ENCODE data around the gene CADPS. TPM values are rescaled to one million over a fixed set of nuclear protein-coding genes. Genes with fewer than 3 reads are reported as not detected.
"Not testable (repeated sequence)": the region's sequence is repeated elsewhere in the genome, so short reads cannot be mapped to it uniquely, and the experiment has no call there.

The CADPS gene
- total RNA-seq, 1 donor from 2014 or later: not detected

GRCh38 chr3:62602129-62602770, 273.0 kb downstream of the CADPS start:
- Mint-ChIP-seq H3K4me3 (no peak overlapping the region), H3K27me3 (no peaks in the 10 kb centered on the region), H3K36me3 (ENCODE audit: low read depth) (no peaks in the 10 kb centered on the region), H3K9me3 (no peaks in the 10 kb centered on the region), H3K27ac (no peak overlapping the region), H3K4me1 (no peaks in the 10 kb centered on the region)
- intact Hi-C loops (cut with micrococcal nuclease): no loop called here
- DNase-seq: no peak

DNA sequence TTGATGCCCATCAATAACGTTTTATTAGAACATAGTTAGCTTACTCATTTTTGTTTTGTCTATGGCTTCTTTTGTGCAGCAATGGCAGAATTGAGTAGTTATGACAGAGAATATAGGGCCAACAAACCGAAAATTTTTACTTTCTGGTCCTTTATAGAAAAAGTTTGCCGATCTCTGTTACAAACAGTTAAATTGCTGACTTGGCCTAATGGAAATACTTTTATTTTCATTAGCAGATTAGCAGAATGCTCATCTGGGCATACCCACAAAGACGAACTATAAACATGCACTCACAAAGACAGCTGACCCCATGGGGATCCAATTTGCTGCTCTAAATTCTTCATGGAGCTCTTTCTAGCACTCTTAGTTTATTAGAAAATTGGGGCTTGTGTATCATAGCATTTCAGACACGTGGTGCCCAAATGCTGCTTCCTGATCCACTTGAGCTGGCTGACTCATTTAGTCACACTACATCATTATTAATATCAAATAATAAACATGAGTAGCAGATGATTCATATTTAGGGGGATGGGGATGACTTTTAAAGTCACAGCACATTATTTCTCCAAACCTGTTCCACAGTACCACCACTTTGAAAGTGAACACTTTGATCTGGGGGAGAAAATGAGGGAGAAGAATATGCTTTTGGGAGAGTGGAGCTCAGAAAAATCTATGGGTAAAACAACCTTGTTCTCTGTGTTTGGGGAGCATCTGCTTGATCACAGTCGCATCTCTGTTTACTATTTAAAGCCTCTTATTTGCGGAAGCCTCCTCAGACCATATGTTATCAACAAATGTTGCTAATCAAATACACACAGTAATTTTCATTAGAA, 273.8 kb downstream of the CADPS start:
- Mint-ChIP-seq H3K9me3 (no peaks in the 10 kb centered on the region), H3K27me3 (no peaks in the 10 kb centered on the region), H3K27ac (no peak overlapping the region)

GRCh38 chr3:62600033-62600432, 275.2 kb downstream of the CADPS start:
- Mint-ChIP-seq H3K27ac (no peak overlapping the region), H3K4me3 (no peak overlapping the region), H3K4me1 (no peaks in the 10 kb centered on the region), H3K36me3 (ENCODE audit: low read depth) (no peaks in the 10 kb centered on the region), H3K27me3 (no peaks in the 10 kb centered on the region), H3K9me3 (no peaks in the 10 kb centered on the region)
- intact Hi-C loops (cut with micrococcal nuclease): no loop called here
- DNase-seq: no peak

More for the DNA sequence above, 273.8 kb downstream of the CADPS start:
- Mint-ChIP-seq H3K4me3 (no peak overlapping the region), H3K36me3 (ENCODE audit: low read depth) (no peaks in the 10 kb centered on the region), H3K4me1 (no peaks in the 10 kb centered on the region)
- intact Hi-C loops (cut with micrococcal nuclease): no loop called here
- no peak for DNase-seq

DNA sequence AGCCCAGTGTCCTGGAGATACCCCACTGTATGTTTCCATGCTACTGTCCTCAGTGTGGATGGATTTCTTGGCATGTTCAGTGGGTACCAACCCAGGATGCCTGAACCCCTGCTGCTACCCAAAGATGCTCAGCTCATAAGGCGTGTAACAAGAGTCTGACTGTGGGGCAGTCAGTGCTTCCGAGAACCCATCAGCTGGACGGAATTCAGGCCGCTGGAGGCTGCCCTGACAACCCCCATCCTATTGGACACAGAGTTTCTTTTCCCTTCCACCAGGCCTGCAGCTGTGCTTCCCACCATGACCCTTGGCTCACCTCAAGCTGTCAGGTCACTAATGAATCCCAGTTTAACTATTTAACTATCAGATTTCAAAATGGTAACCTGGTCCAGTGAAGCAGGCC, 277.7 kb downstream of the CADPS start:
- intact Hi-C loops (cut with micrococcal nuclease): no loop called here
- H3K9me3 Mint-ChIP-seq: no peaks in the 10 kb centered on the region
- no peaks in the 10 kb centered on the region for H3K27me3 Mint-ChIP-seq
- H3K36me3 Mint-ChIP-seq (ENCODE audit: low read depth): no peaks in the 10 kb centered on the region
- no peak overlapping the region for H3K4me3 Mint-ChIP-seq
- no peak overlapping the region for H3K27ac Mint-ChIP-seq
- DNase-seq: no peak
- H3K4me1 Mint-ChIP-seq: no peaks in the 10 kb centered on the region

DNA sequence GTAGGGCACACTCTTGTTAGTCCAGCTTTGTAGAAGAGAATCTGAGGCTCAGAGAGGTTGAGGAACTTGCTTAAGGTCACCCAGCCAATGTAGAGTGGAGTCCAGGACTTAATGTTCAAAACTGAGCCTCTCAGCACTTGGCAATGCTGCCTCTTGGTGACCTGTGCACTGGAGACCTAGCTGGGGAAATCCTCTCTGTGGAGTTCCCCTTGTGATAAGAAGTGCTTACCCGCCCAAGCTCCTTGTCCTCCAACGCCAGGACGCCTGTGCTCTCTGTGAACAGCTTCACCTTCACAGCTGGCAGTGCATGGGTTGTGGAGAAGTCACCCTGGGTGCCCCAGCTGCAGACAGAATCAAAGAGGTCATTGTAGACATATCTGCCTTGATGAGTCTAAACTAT, 282.8 kb downstream of the CADPS start:
- H3K36me3 Mint-ChIP-seq (ENCODE audit: low read depth): no peaks in the 10 kb centered on the region
- intact Hi-C loops (cut with micrococcal nuclease): no loop called here
- H3K4me1 Mint-ChIP-seq: no peaks in the 10 kb centered on the region
- no peak overlapping the region for H3K27ac Mint-ChIP-seq
- H3K27me3 Mint-ChIP-seq: no peaks in the 10 kb centered on the region
- DNase-seq: no peak
- no peaks in the 10 kb centered on the region for H3K9me3 Mint-ChIP-seq
- no peak overlapping the region for H3K4me3 Mint-ChIP-seq

DNA sequence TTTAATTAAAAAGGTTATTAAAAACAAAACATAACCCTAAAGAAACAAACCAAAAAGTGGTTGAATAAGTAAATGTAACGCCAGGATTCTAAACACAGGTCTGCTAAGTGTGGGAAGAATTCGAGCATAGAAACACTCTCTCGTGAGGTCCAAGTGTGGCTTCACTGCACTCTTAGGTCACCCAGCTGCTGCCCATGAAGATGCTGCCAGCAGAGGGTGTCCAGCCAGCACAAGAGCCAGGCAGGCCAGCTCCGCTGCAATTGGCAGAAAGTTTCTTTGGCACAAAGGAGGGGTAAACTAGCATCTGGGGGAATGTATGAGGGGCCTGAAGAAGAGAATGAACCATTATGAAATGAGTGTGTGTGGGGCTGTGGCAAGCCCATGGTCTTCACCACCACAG, 286.1 kb downstream of the CADPS start:
- no peaks in the 10 kb centered on the region for H3K4me1 Mint-ChIP-seq

GRCh38 chr3:62587579-62588031, 287.6 kb downstream of the CADPS start:
- no peak for DNase-seq
- no peaks in the 10 kb centered on the region for H3K36me3 Mint-ChIP-seq (ENCODE audit: low read depth)
- intact Hi-C loops (cut with micrococcal nuclease): no loop called here

More for the DNA sequence above, 286.1 kb downstream of the CADPS start:
- no peak for DNase-seq
- H3K9me3 Mint-ChIP-seq: no peaks in the 10 kb centered on the region
- intact Hi-C loops (cut with micrococcal nuclease): no loop called here
- no peaks in the 10 kb centered on the region for H3K27me3 Mint-ChIP-seq
- no peaks in the 10 kb centered on the region for H3K36me3 Mint-ChIP-seq (ENCODE audit: low read depth)
- no peak overlapping the region for H3K27ac Mint-ChIP-seq
- no peak overlapping the region for H3K4me3 Mint-ChIP-seq

GRCh38 chr3:62587169-62587568, 288.0 kb downstream of the CADPS start:
- H3K27ac Mint-ChIP-seq: no peak overlapping the region
- no peak overlapping the region for H3K4me3 Mint-ChIP-seq
- H3K36me3 Mint-ChIP-seq (ENCODE audit: low read depth): no peaks in the 10 kb centered on the region
- no peaks in the 10 kb centered on the region for H3K4me1 Mint-ChIP-seq
- H3K27me3 Mint-ChIP-seq: no peaks in the 10 kb centered on the region
- no peaks in the 10 kb centered on the region for H3K9me3 Mint-ChIP-seq
- DNase-seq: no peak
- intact Hi-C loops (cut with micrococcal nuclease): no loop called here

More at GRCh38 chr3:62587579-62588031, 287.6 kb downstream of the CADPS start:
- Mint-ChIP-seq H3K27me3 (no peaks in the 10 kb centered on the region), H3K27ac (no peak overlapping the region), H3K4me1 (no peaks in the 10 kb centered on the region), H3K4me3 (no peak overlapping the region), H3K9me3 (no peaks in the 10 kb centered on the region)

DNA sequence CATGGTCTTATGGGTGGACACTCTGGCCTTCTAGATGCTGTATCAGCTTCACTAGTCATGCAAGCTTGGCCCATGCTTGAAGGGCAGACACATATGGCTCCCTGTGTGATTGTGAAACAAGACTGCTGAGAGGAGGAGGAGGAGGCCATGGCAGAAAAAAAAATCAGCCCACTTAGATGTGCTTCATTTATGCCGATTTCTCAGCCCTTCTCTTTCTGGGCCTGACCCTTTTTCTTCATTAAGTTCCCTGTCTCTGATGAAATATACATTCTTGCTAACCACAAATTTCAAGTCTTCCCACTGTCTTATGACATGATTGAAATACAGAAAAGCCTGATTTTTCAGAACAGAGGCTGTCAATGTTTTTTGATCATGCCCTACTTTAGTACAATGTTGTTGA, 288.9 kb downstream of the CADPS start:
- Mint-ChIP-seq H3K27me3 (no peaks in the 10 kb centered on the region), H3K4me1 (no peaks in the 10 kb centered on the region), H3K36me3 (ENCODE audit: low read depth) (no peaks in the 10 kb centered on the region), H3K9me3 (no peaks in the 10 kb centered on the region), H3K27ac (no peak overlapping the region), H3K4me3 (no peak overlapping the region)
- intact Hi-C loops (cut with micrococcal nuclease): no loop called here
- DNase-seq: no peak

- no peak for DNase-seq
- no peaks in the 10 kb centered on the region for H3K27me3 Mint-ChIP-seq
- H3K9me3 Mint-ChIP-seq: no peaks in the 10 kb centered on the region
- intact Hi-C loops (cut with micrococcal nuclease): no loop called here
- no peak overlapping the region for H3K27ac Mint-ChIP-seq
- no peaks in the 10 kb centered on the region for H3K4me1 Mint-ChIP-seq
- no peaks in the 10 kb centered on the region for H3K36me3 Mint-ChIP-seq (ENCODE audit: low read depth)
- H3K4me3 Mint-ChIP-seq: no peak overlapping the region
These were observed 289.4 kb downstream of the CADPS start for GRCh38 chr3:62585861-62586260.

DNA sequence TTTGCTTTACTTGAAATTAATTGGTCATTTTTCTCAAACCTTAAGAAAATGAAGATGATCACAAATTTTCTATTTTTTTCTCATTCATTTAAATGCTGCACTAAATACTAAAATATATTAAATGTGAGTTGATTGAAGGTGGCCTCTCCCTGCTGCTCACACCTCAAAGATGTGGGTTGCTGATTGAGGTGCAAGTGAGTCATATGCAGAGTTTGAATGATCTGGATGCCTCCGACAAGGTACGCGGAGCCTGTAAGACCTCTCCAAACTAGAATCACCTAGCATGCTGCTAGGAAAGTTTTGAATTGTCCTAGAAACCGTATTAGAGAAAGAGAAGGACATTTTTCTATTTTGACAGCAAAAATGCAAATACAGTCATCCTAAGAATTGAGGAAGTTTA, 290.6 kb downstream of the CADPS start:
- DNase-seq: no peak
- H3K36me3 Mint-ChIP-seq (ENCODE audit: low read depth): no peaks in the 10 kb centered on the region
- intact Hi-C loops (cut with micrococcal nuclease): no loop called here
- no peaks in the 10 kb centered on the region for H3K4me1 Mint-ChIP-seq
- peaks cover 6% of the 10 kb centered on the region for H3K9me3 Mint-ChIP-seq
- no peaks in the 10 kb centered on the region for H3K27me3 Mint-ChIP-seq
- H3K4me3 Mint-ChIP-seq: no peak overlapping the region
- no peak overlapping the region for H3K27ac Mint-ChIP-seq

DNA sequence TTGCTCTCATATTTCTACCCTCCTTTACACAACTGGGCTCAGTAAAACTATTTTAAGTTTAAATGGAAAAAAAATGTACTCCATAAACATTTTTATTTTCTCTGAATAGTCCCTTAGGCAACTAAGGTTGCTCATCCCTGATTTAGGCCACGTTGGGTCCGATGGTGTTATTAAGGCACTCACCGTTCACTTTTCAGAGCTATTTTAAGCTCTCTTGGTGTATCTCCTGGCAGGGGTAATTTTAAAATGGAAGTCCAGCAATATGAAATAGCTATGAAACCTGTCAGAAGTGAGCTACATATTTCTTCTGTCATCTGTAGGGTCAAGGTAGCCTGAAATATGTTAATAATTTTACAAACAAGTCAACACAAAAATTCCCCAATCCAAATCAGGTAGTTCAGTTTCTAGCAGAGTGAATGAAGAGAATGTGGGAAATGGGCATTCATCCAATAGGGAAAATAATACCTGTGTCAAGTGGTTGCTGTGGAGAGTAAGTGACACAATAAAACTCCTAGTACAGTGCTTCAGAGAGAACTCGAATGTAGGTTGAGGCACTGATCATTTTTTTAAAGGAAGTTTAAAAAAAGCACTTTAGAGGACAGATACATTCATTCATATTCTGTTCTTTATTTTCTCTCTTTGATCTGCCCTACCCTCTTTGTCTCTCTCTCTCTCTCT, 292.6 kb downstream of the CADPS start:
- no peak overlapping the region for H3K27ac Mint-ChIP-seq
- H3K9me3 Mint-ChIP-seq: peaks cover 13% of the 10 kb centered on the region
- no peak for DNase-seq
- H3K4me3 Mint-ChIP-seq: no peak overlapping the region
- H3K27me3 Mint-ChIP-seq: no peaks in the 10 kb centered on the region
- no peaks in the 10 kb centered on the region for H3K36me3 Mint-ChIP-seq (ENCODE audit: low read depth)
- intact Hi-C loops (cut with micrococcal nuclease): no loop called here
- H3K4me1 Mint-ChIP-seq: no peaks in the 10 kb centered on the region

GRCh38 chr3:62580485-62580884, 294.7 kb downstream of the CADPS start:
- DNase-seq; H3K27ac Mint-ChIP-seq; H3K36me3 Mint-ChIP-seq (ENCODE audit: low read depth); H3K4me1 Mint-ChIP-seq; intact Hi-C loops (cut with micrococcal nuclease); H3K27me3 Mint-ChIP-seq; H3K4me3 Mint-ChIP-seq: not testable (repeated sequence)
- peaks cover 15% of the 10 kb centered on the region for H3K9me3 Mint-ChIP-seq

- intact Hi-C loops (cut with micrococcal nuclease): no loop called here
- no peaks in the 10 kb centered on the region for H3K4me1 Mint-ChIP-seq
- no peaks in the 10 kb centered on the region for H3K36me3 Mint-ChIP-seq (ENCODE audit: low read depth)
- no peak overlapping the region for H3K27ac Mint-ChIP-seq
- H3K4me3 Mint-ChIP-seq: no peak overlapping the region
- no peaks in the 10 kb centered on the region for H3K27me3 Mint-ChIP-seq
- H3K9me3 Mint-ChIP-seq: peaks cover 15% of the 10 kb centered on the region
- no peak for DNase-seq
These were observed 298.1 kb downstream of the CADPS start for GRCh38 chr3:62577153-62577552.

Measured in activated CD4-positive, alpha-beta T cell treated with anti-CD3 and anti-CD28 coated beads, Interleukin-2, amount 10 ng/mL, durations not matched to agents 24 days and 14 days (primary cell).